ENCODE results near the gene ADCY4. TPM values are rescaled to one million over a fixed set of nuclear protein-coding genes. Genes with fewer than 3 reads are reported as not detected.

ADCY4 gene
- total and polyA plus RNA-seq, 2 of the 13 experiments (the other 11 are each of a cell fraction or from before 2014, with no cell fraction given), result 0.03 TPM; not detected in 1

- TF ChIP-seq ZC3H4 (CRISPR knock-in tag; IDR thresholded peaks at IDR 0.05; ENCODE audit: borderline replicate concordance) (peak; percentile 25; the same call in 1 of the 2 replicates), ZFAT (CRISPR knock-in tag; conservative IDR thresholded peaks at IDR 0.05) (peak; percentile 92; the same call in 1 of the 2 replicates), ZNF207 (IDR thresholded peaks at IDR 0.05; ENCODE audit: borderline replicate concordance) (no peak), EP300 (IDR thresholded peaks at IDR 0.05; ENCODE audit: low read depth in 2 of 2, low read length in 2 of 2) (peak; percentile 76 to 86; a peak in 3 of 4 replicates), EP300 (CRISPR knock-in tag; IDR thresholded peaks at IDR 0.05; ENCODE audit: borderline replicate concordance) (peak; percentile 72), ZNF512B (CRISPR knock-in tag; IDR thresholded peaks at IDR 0.05; ENCODE audit: borderline replicate concordance) (peak; percentile 99), ZNF441 (CRISPR knock-in tag; IDR thresholded peaks at IDR 0.05; ENCODE audit: borderline replicate concordance) (peak; percentile 97), IKZF5 (CRISPR knock-in tag; IDR thresholded peaks at IDR 0.05) (peak; percentile 100), GABPB1 (CRISPR knock-in tag; IDR thresholded peaks at IDR 0.05) (peak; percentile 97), ZNF549 (CRISPR knock-in tag; IDR thresholded peaks at IDR 0.05) (peak; percentile 89; the same call in 1 of the 2 replicates), ZNF619 (CRISPR knock-in tag; IDR thresholded peaks at IDR 0.05) (peak; percentile 99), NFRKB (IDR thresholded peaks at IDR 0.05) (no peak), ZNF660 (CRISPR knock-in tag; IDR thresholded peaks at IDR 0.05; ENCODE audit: borderline replicate concordance, low read depth) (peak; percentile 90), ETS1 (CRISPR knock-in tag; IDR thresholded peaks at IDR 0.05) (0 out of 2 replicates have a peak, but pooled peaks have one; percentile 97), ZNF17 (CRISPR knock-in tag; IDR thresholded peaks at IDR 0.05) (peak; percentile 56; the same call in 1 of the 2 replicates), ZNF264 (CRISPR knock-in tag; IDR thresholded peaks at IDR 0.05) (peak; percentile 99), MLLT10 (CRISPR knock-in tag; IDR thresholded peaks at IDR 0.05) (no peak), JARID2 (CRISPR knock-in tag; IDR thresholded peaks at IDR 0.05; ENCODE audit: insufficient replicate concordance) (no peak), ETV6 (CRISPR knock-in tag; conservative IDR thresholded peaks at IDR 0.05) (peak; percentile 99), ZNF484 (CRISPR knock-in tag; IDR thresholded peaks at IDR 0.05; ENCODE audit: borderline replicate concordance, low read depth) (peak; percentile 89; the same call in 1 of the 2 replicates), ZNF383 (CRISPR knock-in tag; IDR thresholded peaks at IDR 0.05; ENCODE audit: borderline replicate concordance) (no peak; the same call in none of the 2 replicates)
- TF ChIP-seq, protein P1, sequence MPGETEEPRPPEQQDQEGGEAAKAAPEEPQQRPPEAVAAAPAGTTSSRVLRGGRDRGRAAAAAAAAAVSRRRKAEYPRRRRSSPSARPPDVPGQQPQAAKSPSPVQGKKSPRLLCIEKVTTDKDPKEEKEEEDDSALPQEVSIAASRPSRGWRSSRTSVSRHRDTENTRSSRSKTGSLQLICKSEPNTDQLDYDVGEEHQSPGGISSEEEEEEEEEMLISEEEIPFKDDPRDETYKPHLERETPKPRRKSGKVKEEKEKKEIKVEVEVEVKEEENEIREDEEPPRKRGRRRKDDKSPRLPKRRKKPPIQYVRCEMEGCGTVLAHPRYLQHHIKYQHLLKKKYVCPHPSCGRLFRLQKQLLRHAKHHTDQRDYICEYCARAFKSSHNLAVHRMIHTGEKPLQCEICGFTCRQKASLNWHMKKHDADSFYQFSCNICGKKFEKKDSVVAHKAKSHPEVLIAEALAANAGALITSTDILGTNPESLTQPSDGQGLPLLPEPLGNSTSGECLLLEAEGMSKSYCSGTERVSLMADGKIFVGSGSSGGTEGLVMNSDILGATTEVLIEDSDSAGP (CRISPR knock-in tag; IDR thresholded peaks at IDR 0.05; ENCODE audit: borderline replicate concordance), result peak; percentile 99
Measured at GRCh38 chr14:24271134-24271833, 63.6 kb downstream of the ADCY4 start, which contains the start of gene RABGGTA (continued).

All from HepG2 (cell line).